ENCODE data around the gene ATP7B.
"Not testable (repeated sequence)": the region's sequence is repeated elsewhere in the genome, so short reads cannot be mapped to it uniquely, and the experiment has no call there.

The ATP7B gene

DNA sequence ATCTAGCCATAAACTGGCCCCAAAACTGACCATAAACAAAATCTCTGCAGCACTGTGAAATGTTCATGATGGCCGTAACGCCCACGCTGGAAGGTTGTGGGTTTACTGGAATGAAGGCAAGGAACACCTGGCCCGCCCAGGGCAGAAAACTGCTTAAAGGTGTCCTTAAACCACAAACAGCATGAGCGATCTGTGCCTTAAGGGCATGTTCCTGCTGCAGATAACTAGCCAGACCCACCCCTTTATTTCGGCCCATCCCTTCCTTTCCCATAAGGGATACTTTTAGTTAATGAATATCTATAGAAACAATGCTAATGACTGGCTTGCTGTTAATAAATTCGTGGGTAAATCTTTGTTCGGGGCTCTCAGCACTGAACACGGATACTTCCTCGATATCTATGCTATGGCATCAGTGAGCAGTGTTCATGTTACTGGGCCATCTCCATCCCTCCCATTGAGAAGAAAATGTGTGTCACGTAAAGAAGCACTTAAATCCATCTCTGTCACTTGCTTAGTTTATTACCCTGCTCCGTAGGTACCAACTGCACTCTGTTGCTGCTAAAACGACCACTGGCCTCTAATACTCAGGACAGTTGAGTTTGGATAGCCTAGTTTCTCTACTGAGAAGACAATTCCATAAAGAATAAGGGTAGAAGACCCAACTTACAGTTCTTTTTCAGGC, 5.3 kb downstream of the ATP7B start:
- DNase-seq: no peak

DNA sequence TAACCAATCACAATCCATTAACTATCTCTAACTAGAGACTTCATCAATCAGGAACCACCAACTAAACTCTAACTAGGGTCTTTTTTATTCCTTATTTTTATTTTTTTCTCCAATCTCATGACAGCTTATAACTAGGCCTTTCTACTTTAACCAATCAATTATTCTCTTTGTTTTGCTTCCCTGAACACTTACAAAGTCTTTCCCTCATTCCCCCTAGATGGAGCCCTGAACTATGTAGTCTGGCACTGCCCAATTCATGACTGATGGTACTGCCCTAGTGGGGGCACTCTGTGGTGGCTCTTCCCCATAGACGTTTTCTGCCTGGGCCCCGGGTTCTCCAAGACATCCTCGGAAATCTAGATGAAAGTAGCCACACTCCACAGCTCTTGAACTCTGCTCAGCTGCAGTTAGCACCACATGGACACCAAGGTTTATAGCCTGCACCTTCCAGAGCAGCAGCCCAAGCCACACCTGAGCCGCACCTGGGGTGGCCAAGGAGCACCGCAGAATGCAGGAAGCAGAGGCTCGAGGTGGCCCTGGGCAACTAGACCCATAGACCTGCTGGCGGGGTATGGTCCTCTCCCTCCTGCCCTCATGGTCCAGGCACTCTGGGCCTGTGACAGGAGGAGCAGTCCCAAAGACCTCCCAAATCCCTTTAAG, 6.6 kb downstream of the ATP7B start:
- no peak for DNase-seq

- no peak for DNase-seq
These were observed 7.7 kb downstream of the ATP7B start for GRCh38 chr13:52003541-52003940.

GRCh38 chr13:52002361-52002760, 8.9 kb downstream of the ATP7B start:
- DNase-seq: no peak

DNA sequence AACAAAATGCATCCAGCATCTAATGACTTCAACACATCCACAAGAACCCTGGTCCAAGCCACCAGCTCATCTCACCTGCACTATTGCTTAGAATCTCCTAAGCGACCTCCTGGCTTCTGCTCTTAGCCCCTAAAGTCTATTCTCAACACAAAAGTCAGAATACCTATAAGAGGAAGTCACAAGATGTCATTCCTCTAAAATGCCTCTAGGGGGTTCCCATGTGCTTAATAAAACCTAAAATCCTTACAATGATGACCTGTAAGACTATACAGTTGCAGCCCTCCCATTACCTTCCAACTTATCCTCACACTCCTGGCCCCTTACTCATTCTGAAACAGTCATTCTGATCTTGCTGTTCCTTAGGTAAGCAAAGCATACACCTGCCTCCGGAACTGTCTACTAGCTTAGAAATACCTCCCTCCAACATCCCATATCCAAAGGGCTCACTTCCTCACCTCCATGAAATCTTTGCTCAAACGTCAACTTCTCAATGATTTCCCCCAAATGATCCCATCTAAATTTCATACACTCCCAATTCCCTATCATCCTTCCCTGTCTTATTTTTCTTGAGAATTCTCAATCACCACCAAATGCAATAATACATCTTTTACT, 10.0 kb downstream of the ATP7B start:
- peak; percentile 47 for DNase-seq

GRCh38 chr13:51999921-52000320, 11.3 kb downstream of the ATP7B start:
- DNase-seq: no peak

GRCh38 chr13:51999510-51999911, 11.7 kb downstream of the ATP7B start:
- no peak for DNase-seq

DNA sequence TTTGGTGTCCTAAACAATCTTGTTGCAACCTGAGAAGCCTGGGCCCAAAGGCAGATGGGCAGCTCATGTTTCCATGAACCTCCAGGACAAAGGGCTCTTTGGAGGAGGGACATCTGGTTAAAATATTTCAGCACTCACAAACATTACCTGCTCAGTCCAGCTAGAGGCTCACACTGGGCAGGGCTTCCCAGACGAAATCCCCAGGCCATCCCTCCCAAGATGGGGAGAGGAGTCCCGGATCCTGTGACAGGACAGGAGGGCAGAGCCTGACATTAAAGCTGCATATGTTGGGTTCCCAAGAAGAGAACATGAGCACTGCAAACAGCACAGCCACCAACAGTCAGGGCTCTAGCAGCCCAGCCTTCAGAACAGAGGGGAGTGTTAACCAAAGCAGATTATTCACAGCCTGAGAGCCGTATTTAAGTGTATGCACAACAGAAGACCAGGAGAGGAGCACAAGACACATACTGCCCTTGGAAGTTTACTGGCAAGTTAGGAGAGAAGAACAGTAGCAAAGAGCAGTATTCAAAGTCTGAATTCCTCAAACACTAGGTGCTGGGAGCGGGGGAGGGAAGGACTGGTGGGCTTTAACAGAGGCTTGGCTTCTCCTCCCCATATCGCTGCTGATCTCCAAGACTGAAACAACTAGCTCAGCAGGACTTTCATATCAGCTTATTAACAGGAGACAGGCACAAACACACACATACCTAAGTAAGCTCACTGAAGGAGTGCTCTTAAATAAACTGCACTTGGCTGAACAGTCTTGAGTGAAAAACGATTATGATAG, 12.3 kb downstream of the ATP7B start:
- no peak for DNase-seq

DNA sequence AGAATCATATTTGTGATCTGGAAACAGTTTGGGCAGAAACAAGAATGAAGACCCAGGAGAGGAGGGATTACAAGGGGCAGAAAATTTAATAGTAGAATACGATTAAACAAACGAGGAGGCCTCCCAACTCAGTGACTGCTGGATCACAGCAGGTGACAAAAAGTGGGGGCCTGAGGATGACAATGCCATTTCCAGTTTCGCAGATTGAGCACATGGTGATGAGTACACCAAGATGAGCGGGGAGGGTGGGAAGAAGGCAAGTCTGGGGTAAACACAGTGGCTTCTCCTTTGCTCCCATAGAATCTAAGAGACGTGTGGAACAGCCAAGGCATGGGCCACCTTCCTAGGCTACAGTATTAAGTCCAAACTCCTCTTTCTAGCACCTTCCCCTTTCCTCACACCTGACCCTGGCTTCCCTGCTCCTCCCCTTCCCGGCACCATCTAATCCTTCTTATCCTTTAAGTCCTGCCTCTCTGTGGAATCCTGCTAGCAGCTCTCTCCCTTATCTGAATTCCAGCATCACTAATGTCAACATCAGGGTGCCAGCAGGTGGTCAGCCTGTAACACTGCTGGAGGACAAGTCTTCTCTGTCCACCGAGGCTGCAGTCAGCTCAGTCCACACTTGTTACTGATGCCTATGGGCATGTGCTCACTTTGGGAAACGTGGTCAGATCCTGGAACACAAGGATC, 13.5 kb downstream of the ATP7B start:
- DNase-seq: no peak

GRCh38 chr13:51997186-51997585, 14.1 kb downstream of the ATP7B start:
- no peak for DNase-seq

DNA sequence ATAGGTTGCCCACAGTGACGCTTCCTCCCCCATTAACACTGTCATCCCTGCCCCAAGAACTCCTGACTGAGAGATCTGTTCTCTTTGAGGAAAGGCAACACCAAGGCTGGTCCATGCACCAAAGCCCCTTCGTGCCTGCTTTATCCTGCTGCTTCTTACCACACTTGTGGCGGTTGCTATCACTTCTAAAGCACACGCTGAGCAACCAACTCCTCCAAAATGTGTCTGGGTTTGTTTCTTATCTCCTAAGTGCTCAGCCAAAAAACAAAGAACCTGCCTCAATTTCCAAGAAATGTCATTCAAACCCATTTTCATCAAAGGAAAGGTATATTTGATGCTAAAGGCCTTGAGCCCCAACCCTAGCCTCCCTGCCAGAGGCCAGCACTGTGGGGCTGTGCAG, 14.6 kb downstream of the ATP7B start:
- no peak for DNase-seq

GRCh38 chr13:51995677-51996551, 15.3 kb downstream of the ATP7B start:
- no peak for DNase-seq

- no peak for DNase-seq
These were observed 17.5 kb downstream of the ATP7B start for GRCh38 chr13:51993713-51994112.

- no peak for DNase-seq
These were observed 22.1 kb downstream of the ATP7B start for GRCh38 chr13:51988988-51989618.

DNA sequence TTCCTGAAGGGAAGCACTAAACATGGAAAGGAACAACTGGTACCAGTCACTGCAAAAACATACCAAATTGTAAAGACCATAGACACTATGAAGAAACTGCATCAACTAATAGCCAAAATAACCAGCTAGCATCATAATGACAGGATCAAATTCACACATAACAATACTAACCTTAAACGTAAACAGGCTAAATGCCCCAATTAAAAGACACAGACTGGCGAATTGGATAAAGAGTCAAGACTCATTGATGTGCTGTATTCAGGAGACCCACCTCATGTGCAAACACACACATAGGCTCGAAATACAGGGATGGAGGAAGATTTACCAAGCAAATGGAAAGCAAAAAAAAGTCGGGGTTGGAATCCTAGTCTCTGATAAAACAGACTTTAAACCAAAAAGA, 26.3 kb downstream of the ATP7B start:
- DNase-seq: not testable (repeated sequence)

DNA sequence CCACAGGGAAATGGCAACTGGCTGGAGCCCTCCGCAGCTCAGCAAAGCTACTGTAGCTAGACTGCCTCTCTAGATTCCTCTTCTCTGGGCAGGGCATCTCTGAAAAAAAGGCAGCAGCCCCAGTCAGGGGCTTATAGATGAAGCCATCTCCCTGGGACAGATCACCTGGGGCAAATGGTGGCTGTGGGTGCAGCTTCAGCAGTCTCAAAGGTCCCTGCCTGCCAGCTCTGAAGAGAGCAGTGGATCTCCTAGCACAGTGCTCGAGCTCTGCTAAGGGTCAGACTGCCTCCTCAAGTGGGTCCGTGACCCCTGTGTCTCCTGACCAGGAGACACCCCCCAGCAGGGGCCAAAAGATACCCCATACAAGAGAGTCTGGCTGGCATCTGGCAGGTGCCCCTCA, 28.0 kb downstream of the ATP7B start:
- DNase-seq: not testable (repeated sequence)

DNA sequence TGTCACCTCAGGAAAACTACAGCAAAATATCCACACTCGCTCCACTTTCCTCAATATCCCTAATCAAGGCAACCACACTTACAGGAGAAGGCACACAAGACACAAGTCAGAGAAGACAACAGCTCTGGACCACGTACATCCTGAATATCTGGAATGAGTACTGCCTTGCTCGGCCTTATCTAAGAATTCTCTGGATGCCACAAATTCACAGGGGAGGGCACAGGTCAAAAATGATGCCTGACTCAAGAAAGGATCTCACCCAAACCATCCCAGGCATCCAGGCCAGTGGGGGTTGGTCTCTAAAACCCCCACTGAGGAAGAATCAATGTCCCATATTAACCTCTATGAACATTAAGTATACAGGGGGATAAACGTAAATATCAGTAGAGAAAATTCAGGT, 29.9 kb downstream of the ATP7B start:
- no peak for DNase-seq

GRCh38 chr13:51980908-51981307, 30.3 kb downstream of the ATP7B start:
- no peak for DNase-seq

DNA sequence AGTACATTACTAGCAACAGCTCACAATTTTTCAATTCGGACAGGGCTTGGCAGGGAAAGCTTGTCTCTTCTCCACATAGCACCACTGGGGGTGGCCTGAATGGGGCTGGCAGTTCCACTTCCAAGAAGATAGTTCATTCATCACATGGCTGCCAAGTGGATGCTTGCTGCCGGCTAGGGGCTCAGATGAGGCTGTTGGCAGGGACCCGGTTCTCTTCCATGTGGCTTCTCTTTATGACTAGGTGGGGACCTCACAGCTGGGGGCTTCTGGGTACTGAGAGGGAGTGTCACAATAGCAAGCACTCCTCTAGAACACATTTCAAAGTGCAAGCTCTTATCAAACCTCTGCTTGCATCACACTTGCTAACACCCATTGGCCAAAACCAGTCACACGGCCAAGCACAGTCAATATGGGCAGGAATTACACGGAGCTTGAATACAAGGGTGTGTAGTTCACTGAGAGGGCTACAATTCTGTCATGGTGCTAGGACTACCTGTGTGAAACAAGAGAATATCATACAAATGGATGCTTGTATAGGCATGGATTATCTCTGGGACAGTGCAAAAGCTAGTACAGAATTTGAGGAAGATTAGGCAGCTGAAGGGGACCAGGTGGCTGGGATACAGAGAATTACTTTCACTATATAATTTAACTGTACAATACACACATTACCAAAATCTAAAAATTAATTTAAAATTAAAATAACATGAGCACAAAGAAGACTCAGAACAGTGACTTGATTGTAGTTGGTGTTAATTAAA, 32.3 kb downstream of the ATP7B start:
- no peak for DNase-seq

- DNase-seq: no peak
These were observed 33.6 kb downstream of the ATP7B start for GRCh38 chr13:51977625-51978024.

- no peak for DNase-seq
These were observed 34.4 kb downstream of the ATP7B start for GRCh38 chr13:51976890-51977289.
